ENCODE results near the gene CEACAM6. TPM values are rescaled to one million over a fixed set of nuclear protein-coding genes. Genes with fewer than 3 reads are reported as not detected.

The CEACAM6 gene
- total RNA-seq, 2 experiments from 2014 or later = not detected

DNA sequence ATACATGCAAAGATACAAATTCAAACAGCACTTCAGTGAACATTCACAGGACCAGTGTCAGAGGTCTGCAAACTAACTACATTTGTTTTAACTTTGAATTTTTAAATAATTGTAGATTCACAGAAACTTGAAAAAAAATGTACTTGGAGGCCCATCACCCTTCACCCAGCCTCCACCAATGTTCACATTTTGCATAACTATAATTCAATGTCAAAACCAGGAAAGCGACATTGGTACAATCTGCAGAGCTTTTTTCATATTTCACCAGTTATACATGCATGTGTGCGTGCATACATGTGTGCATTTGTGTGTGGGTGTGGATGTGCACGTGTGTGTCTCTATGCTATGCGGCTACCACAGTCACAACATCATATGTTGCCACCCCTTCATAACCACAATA, 60.0 kb downstream of the CEACAM6 start:
- ChIA-PET POLR2A (no interaction called here), CTCF (interaction anchor here (1.5 kb wide), 1 partner anchor 13 kb away, joined by 3 read pairs; no protein-coding TSS in a partner anchor)

DNA sequence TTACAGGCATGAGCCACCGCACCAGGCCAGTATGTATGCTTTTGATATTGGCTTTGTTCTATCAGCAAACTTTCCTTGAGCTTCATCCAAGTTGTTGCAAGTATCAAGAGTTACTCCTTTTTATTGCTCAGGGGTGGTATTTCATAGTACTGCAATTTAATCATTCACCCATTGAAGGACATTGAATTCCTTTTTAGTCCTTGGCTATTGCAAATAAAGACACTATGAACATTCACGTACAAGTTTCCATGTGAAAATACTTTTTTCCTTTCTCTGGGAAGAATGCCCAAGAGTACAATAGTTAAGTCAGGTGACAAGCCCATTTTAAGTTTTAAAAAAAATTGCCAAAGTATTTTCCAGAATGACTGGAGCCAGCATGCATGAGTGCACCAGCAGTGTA, 61.4 kb downstream of the CEACAM6 start:
- ChIA-PET CTCF (no interaction called here), POLR2A (interaction anchor here (0.7 kb wide), 1 partner anchor 35 kb away, joined by 3 read pairs; no protein-coding TSS in a partner anchor)

- ChIA-PET POLR2A (no interaction called here), CTCF (interaction anchor here (0.7 to 4.9 kb wide), 7 partner anchors 10 to 81 kb away, joined by 3 to 60 read pairs (median 3); partner anchors contain the start of gene CEACAM3)
Measured at GRCh38 chr19:41821003-41821735, 65.8 kb downstream of the CEACAM6 start.

Other genes with a start within 250 kb of the CEACAM6 start
- gene CEACAM21, start 179.4 kb upstream of the CEACAM6 start, total RNA-seq = 10 to 100 TPM; 41.9 to 43.8 TPM
- not detected for gene CEACAM4, start 128.5 kb upstream of the CEACAM6 start, total RNA-seq
- gene CEACAM7, start 67.3 kb upstream of the CEACAM6 start, total RNA-seq = not detected
- not detected for gene CEACAM5, start 46.9 kb upstream of the CEACAM6 start, total RNA-seq
- gene CEACAM3, start 41.1 kb downstream of the CEACAM6 start, total RNA-seq = not detected
- not detected for gene LYPD4, start 89.2 kb downstream of the CEACAM6 start, total RNA-seq
- gene DMRTC2, start 89.5 kb downstream of the CEACAM6 start, total RNA-seq = not detected
- gene RPS19, start 104.7 kb downstream of the CEACAM6 start, total RNA-seq = 1,000 to 10,000 TPM; 2,995 to 3,062 TPM
- 1 to 10 TPM; 4.7 to 6.4 TPM for gene CD79A, start 121.7 kb downstream of the CEACAM6 start, total RNA-seq
- 100 to 1,000 TPM; 294 to 297 TPM for gene ARHGEF1, start 127.7 kb downstream of the CEACAM6 start, total RNA-seq
- 1 to 10 TPM; 1.1 to 1.3 TPM for gene ERFL, start 172.9 kb downstream of the CEACAM6 start, total RNA-seq
- gene RABAC1, start 203.8 kb downstream of the CEACAM6 start, total RNA-seq = 10 to 100 TPM; 68.1 to 73.5 TPM
- gene ATP1A3, start 238.7 kb downstream of the CEACAM6 start, total RNA-seq = 1 to 10 TPM; 2.9 to 3.0 TPM